Measurements from ENCODE around the gene MBNL1. TPM values are rescaled to one million over a fixed set of nuclear protein-coding genes. Genes with fewer than 3 reads are reported as not detected.
A peak's percentile ranks its signal among the peaks of the same experiment; 100 is the strongest.
"Not testable (repeated sequence)": the region's sequence is repeated elsewhere in the genome, so short reads cannot be mapped to it uniquely, and the experiment has no call there.

MBNL1 gene
- total RNA-seq, 6 experiments from 2014 or later, result 200 to 291 (median 244) TPM

- H3K4me3 Mint-ChIP-seq, result no peak overlapping the region
- TF ChIP-seq, protein P1, sequence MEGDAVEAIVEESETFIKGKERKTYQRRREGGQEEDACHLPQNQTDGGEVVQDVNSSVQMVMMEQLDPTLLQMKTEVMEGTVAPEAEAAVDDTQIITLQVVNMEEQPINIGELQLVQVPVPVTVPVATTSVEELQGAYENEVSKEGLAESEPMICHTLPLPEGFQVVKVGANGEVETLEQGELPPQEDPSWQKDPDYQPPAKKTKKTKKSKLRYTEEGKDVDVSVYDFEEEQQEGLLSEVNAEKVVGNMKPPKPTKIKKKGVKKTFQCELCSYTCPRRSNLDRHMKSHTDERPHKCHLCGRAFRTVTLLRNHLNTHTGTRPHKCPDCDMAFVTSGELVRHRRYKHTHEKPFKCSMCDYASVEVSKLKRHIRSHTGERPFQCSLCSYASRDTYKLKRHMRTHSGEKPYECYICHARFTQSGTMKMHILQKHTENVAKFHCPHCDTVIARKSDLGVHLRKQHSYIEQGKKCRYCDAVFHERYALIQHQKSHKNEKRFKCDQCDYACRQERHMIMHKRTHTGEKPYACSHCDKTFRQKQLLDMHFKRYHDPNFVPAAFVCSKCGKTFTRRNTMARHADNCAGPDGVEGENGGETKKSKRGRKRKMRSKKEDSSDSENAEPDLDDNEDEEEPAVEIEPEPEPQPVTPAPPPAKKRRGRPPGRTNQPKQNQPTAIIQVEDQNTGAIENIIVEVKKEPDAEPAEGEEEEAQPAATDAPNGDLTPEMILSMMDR (IDR thresholded peaks at IDR 0.05), result no peak
- H3K4me1 Mint-ChIP-seq (ENCODE audit: low read depth), result peaks cover 80% of the 10 kb centered on the region
- H3K27me3 Mint-ChIP-seq (ENCODE audit: insufficient read depth), result peaks cover 26% of the 10 kb centered on the region
- peaks cover 56% of the 10 kb centered on the region for H3K36me3 Mint-ChIP-seq (ENCODE audit: low read depth)
- peaks cover 23% of the 10 kb centered on the region for H3K9me3 Mint-ChIP-seq
- no peak for DNase-seq
- peak overlapping the region; percentile 66 for H3K27ac Mint-ChIP-seq
Observed at GRCh38 chr3:152426393-152426792, 157.7 kb downstream of the MBNL1 start.

GRCh38 chr3:152428577-152428976 is 159.8 kb downstream of the MBNL1 start:
- Mint-ChIP-seq H3K4me1 (ENCODE audit: low read depth) (peaks cover 81% of the 10 kb centered on the region), H3K36me3 (ENCODE audit: low read depth) (peaks cover 49% of the 10 kb centered on the region), H3K9me3 (peaks cover 8% of the 10 kb centered on the region; the same call in 1 of the 2 replicates), H3K27me3 (ENCODE audit: insufficient read depth) (peaks cover 16% of the 10 kb centered on the region), H3K4me3 (no peak overlapping the region; the same call in 1 of the 2 replicates), H3K27ac (peak overlapping the region; percentile 75)
- no peak for DNase-seq
- TF ChIP-seq, protein P1 (IDR thresholded peaks at IDR 0.05), result no peak

DNA sequence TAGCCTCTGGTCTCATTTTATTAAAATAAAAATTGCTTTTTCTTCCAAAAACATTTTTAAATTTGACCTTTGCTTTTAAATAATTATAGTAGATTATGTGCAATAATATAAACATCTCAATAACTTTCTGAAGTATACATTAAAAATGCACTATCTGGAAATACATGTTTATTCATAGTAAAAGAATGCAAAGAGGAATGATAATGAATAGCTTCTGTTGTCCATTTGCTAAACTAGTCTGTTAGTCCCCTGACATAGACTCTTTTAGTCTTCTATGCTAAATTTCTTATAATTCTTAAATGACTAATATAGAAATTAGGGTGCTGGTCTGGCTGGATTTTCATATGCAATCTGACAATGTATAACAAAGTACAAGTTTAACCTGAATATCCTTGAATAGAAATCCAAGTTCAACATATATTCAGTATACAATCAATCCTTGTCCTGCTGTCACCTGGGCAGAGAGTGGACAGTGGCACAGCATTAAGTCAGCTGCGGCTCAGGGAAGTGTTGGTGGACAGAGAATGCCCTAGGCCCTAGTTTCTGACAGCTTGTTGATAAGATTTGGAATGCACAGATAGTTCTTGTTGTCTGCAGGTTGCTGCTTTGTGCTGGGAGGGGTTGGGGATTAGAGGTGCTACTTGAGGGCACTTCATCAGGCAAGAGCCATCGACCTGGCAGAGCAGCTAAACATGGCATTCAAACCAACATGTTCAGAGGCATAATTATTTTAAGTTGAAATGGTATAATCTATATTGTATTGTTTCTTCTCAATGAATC is 161.7 kb downstream of the MBNL1 start:
- TF ChIP-seq, protein P1 (IDR thresholded peaks at IDR 0.05), result no peak
- Mint-ChIP-seq H3K36me3 (ENCODE audit: low read depth) (peaks cover 49% of the 10 kb centered on the region), H3K9me3 (peaks cover 17% of the 10 kb centered on the region), H3K4me1 (ENCODE audit: low read depth) (peaks cover 79% of the 10 kb centered on the region), H3K27me3 (ENCODE audit: insufficient read depth) (peaks cover 5% of the 10 kb centered on the region), H3K27ac (peak overlapping the region; percentile 63), H3K4me3 (peak overlapping the region; percentile 59)
- no peak for DNase-seq

GRCh38 chr3:152434142-152434541 is 165.4 kb downstream of the MBNL1 start:
- Mint-ChIP-seq H3K27me3 (ENCODE audit: insufficient read depth) (peaks cover 3% of the 10 kb centered on the region), H3K4me1 (ENCODE audit: low read depth) (peaks cover 83% of the 10 kb centered on the region), H3K27ac (no peak overlapping the region; the same call in 1 of the 2 replicates), H3K36me3 (ENCODE audit: low read depth) (peaks cover 52% of the 10 kb centered on the region), H3K4me3 (no peak overlapping the region), H3K9me3 (peaks cover 23% of the 10 kb centered on the region)
- TF ChIP-seq, protein P1 (IDR thresholded peaks at IDR 0.05), result no peak
- DNase-seq, result no peak

GRCh38 chr3:152435210-152435609 is 166.5 kb downstream of the MBNL1 start:
- H3K4me3 Mint-ChIP-seq; DNase-seq; H3K27me3 Mint-ChIP-seq (ENCODE audit: insufficient read depth); H3K27ac Mint-ChIP-seq: not testable (repeated sequence)
- Mint-ChIP-seq H3K9me3 (peaks cover 23% of the 10 kb centered on the region), H3K36me3 (ENCODE audit: low read depth) (peaks cover 60% of the 10 kb centered on the region), H3K4me1 (ENCODE audit: low read depth) (peaks cover 83% of the 10 kb centered on the region)
